HG02623 (cell line): ENCODE measurements around the gene STAT5B.
"Not testable (repeated sequence)": the region's sequence is repeated elsewhere in the genome, so short reads cannot be mapped to it uniquely, and the experiment has no call there.

Source experiments
- ATAC-seq: cut with Tn5 transposase; IDR thresholded peaks from one replicate; pipeline ENCODE4 v1.9.1; 2021; ENCODE audit warnings: moderate library complexity; ENCODE audit not compliant: unreplicated experiment

Gene STAT5B

GRCh38 chr17:42270170-42270535 lies 6.0 kb downstream of the STAT5B start:
- no peak for ATAC-seq

- ATAC-seq: no peak
These were observed 8.0 kb downstream of the STAT5B start for GRCh38 chr17:42268236-42268635.

GRCh38 chr17:42266918-42267766 lies 9.0 kb downstream of the STAT5B start:
- no peak for ATAC-seq

GRCh38 chr17:42266462-42266861 lies 9.7 kb downstream of the STAT5B start:
- no peak for ATAC-seq

- not testable (repeated sequence) for ATAC-seq
These were observed 11.8 kb downstream of the STAT5B start for GRCh38 chr17:42264366-42264765.

GRCh38 chr17:42260318-42260717 lies 15.9 kb downstream of the STAT5B start:
- ATAC-seq: no peak

GRCh38 chr17:42255445-42255844 lies 20.7 kb downstream of the STAT5B start:
- ATAC-seq: no peak

GRCh38 chr17:42253578-42253977 lies 22.6 kb downstream of the STAT5B start:
- no peak for ATAC-seq

GRCh38 chr17:42252597-42253550 lies 23.3 kb downstream of the STAT5B start:
- ATAC-seq: no peak

GRCh38 chr17:42251115-42251514 lies 25.1 kb downstream of the STAT5B start:
- ATAC-seq: no peak

GRCh38 chr17:42249681-42250446 lies 26.3 kb downstream of the STAT5B start:
- ATAC-seq: no peak

GRCh38 chr17:42248351-42249179 lies 27.6 kb downstream of the STAT5B start:
- peak; percentile 50 for ATAC-seq

- no peak for ATAC-seq
These were observed 28.5 kb downstream of the STAT5B start for GRCh38 chr17:42247734-42248133.

- ATAC-seq: no peak
These were observed 29.7 kb downstream of the STAT5B start for GRCh38 chr17:42246515-42246914.

GRCh38 chr17:42245183-42245582 lies 31.0 kb downstream of the STAT5B start:
- ATAC-seq: not testable (repeated sequence)

- not testable (repeated sequence) for ATAC-seq
These were observed 32.1 kb downstream of the STAT5B start for GRCh38 chr17:42244116-42244515.

GRCh38 chr17:42243493-42243982 lies 32.7 kb downstream of the STAT5B start:
- ATAC-seq: no peak

GRCh38 chr17:42241871-42242270 lies 34.3 kb downstream of the STAT5B start:
- ATAC-seq: no peak

- not testable (repeated sequence) for ATAC-seq
These were observed 35.3 kb downstream of the STAT5B start for GRCh38 chr17:42240863-42241262.

GRCh38 chr17:42240201-42240600 lies 36.0 kb downstream of the STAT5B start:
- no peak for ATAC-seq
